NOMO-1 (cell line): Measurements from ENCODE around the gene CIROP.
"Not testable (repeated sequence)": the region's sequence is repeated elsewhere in the genome, so short reads cannot be mapped to it uniquely, and the experiment has no call there.

Experiments used
- DNase-seq, 2 experiments: peaks; one replicate each; lab custom pipeline; 2025; ENCODE audit not compliant: unreplicated experiment in 2 of 2; lab: John Stamatoyannopoulos, UW

The CIROP gene

DNA sequence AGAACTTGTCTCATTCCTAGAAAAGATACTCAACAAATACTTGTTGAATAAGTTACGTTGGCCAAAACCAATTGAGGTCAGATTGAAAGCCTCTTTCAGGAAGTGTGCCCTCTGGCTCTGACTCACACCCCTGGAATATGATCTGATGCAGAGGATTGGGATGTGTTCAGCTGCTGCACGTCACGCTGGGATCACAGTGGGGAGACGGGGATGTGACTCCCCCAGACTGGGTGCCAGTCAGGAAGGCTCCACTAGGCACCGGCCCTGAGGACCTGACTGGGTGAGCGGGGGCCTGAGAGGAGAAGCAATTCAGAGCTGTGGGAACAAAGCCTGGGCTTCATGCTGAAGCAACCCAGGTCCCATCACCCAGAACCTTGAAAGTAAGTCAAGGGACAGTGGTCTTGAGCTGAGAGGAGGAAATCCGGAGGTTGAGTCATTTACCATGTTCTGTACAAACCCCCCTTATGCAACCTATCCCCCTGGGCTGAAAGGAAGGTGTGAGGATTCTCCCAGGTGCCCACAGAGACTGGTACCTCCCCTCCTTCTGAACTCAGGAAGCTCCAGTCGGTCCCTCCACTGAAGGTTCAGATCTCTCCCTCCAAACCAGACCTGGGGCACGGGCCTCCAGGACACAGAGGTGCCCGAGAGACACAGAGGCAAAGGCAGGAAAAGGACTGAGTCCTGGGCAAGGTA, 10.4 kb upstream of the CIROP start:
- no peak for DNase-seq

DNA sequence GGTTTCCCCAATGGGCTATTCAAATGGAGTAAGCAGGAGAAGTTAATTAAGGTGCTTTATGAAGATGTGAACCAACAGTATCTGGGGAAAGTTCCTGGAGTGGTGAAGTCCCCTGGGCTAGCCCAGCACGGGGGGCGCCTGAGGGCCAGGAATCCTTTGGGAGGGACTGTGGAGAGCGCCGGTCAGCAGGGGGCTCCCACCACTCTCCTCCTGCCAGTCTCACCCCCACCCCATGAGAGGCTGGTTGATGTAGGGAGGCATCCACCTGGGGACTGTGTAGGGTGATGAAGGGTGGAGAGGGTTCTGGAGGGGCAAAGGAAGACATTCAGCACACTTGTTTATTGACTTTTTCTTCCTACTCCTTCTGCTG, 9.9 kb upstream of the CIROP start:
- DNase-seq, result no peak

DNA sequence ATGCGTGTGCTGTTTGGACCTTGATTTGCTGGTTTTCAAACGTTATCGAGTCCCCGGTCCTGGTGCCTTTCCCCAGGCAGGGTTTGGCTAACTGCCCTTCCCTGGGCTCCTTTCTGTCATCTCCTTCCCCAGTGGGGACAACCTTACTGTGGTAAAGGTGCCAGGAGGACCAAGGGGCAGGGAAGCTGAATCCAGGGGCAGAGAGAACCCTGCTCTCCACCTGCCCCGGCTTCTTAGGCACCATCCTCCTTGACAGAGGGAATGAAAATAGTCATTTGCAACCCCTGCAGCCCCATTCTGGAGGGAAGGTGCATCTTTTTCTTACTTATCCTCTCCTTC, 9.3 kb upstream of the CIROP start:
- no peak for DNase-seq

DNA sequence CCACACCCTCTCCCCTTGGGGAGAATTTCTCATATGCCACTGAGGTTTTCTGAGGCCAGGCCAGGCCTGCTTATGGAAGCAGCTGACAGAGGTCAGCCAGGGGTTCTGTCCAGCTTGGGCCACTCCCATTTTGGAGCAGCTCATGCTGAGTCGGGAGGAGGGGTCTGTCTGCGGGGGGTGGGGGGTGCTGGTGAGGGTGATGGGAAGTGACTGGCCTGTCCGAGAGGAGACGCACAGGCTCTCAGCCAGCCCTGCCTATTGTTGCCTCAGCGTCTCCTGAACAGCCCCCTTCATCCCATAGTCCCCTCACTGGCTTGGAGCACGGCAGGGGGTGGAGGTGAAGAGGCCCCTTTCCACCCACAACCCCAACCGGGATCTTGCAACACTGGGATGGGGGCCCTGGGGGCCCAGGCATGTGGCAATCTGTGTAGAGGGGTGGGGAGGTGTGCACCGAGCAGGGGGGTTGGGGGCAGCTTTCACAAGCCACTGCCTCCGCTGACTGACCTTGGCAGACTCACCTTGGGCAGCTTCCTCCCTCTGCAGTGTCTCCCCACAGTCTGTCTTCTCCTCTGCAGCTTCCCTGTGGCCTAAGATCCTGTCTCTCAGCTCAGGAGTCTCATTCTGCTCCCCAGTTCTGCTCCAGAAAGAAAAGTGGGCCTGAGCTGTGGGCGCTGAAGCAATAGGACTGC, 8.8 kb upstream of the CIROP start:
- DNase-seq, result peak; percentile 57 to 82

DNA sequence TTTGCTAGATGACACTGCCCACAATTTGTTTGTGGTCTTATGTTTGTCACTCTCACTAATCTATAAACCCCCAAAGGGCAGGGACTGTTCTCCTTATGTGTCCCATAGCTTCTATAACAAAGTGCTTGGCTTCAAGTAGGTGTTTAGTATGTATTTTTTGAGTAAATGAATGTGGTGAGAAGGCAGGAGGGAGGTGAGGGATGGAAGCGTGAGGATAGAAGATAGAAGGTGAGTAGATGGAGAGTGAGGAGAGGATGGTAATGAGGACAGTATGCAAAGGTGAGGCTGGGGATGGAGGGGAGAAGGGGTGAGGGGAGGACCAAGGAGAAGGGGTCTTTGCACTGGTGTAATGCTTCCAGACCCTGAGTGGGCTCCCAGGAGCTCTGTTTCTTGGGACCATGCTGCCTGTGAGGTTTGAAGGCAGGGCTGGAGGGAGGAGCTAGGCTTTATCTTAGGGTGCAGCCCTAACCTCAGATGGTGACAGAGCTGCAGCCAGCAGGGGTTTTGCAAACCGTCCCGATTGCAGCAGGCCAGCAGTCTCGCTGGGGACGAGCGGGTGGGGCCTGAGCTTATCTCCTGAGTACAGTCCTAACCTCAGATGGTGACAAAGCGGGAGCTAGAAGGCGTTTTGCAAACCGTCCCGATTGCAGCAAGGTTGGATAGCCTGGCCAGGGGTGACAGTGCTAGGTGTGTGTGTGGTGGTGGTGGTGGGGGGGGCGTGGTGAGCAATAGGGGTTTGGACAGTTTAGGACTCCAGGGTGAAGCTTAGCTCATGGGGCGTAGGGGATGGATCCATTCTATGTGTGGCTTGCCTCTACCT, 7.8 kb upstream of the CIROP start:
- peak; percentile 78 to 80 for DNase-seq

DNA sequence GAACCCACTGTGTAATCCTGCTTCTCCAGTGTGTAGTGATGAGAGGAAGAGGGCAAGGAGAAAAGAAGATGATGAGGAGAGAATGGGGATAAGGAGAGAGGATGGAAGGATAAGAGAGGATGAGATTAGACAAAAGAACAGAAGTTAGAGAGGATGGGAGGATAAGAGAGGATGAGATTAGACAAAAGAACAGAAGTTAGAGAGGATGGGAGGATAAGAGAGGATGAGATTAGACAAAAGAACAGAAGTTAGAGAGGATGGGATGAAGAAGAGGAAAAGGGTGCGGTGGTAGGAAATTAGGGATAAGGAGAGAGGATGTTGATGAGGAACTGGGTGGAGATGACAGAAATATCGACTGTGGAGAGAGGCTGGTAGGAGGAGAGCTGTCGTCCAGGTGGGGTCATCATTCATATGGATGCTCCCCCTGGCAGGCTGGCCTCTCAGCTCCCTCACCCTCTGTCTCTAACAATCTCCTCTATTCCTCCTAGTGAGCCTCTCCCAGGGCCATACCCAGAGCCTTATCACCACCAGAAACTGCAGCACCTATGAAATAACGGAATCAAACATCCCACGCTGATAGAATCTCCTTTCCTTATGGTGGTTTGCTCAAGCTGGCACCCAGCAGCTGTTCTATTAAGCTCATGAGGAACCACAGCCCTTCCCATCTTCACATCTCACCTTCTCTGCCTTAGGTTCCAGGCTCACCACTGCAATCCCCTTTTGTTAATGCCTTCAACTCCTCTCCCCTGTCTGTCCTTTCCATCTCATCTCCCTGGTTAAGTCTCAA, 6.0 kb upstream of the CIROP start:
- DNase-seq, result no peak

DNA sequence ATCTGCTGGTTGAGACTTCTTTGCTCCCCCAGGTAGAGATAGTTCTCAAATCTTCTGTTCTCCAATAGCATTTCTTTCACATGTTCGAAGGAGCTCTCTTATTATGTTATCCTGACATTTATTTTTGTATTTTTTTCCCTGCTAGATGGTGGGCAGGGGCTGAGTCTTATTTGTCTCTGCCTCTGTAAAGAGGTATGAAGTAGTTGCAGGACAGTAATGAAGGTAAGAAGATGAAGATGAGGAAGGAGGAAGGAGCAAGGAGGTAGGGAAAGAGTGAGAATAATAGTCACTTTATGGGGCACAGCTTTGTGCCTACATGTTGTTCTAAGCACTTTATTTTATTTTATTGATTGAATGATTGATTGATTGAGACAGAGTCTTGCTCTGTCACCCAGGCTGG, 5.0 kb upstream of the CIROP start:
- DNase-seq, result no peak

DNA sequence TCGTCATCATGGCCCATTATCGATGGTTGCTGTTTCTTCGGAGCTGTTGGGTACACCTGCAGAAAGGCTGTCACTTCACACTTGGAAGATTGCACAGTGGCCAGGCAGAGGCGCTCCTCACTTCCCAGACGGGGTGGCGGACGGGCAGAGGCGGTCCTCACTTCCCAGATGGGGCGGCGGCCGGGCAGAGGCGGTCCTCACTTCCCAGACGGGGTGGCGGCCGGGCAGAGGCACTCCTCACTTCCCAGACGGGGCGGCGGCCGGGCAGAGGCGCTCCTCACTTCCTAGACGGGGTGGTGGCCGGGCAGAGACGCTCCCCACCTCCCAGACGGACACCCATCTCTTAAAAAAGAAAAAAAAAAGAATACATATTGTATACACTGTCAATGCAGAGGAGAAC, 3.4 kb upstream of the CIROP start:
- DNase-seq, result not testable (repeated sequence)

DNA sequence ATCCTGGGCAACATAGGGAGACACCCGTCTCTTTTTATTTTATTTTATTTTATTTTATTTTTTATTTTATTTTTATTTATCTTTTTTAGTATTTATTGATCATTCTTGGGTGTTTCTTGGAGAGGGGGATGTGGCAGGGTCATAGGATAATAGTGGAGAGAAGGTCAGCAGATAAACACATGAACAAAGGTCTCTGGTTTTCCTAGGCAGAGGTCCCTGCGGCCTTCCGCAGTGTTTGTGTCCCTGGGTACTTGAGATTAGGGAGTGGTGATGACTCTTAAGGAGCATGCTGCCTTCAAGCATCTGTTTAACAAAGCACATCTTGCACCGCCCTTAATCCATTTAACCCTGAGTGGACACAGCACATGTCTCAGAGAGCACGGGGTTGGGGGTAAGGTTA, 2.8 kb upstream of the CIROP start:
- not testable (repeated sequence) for DNase-seq

DNA sequence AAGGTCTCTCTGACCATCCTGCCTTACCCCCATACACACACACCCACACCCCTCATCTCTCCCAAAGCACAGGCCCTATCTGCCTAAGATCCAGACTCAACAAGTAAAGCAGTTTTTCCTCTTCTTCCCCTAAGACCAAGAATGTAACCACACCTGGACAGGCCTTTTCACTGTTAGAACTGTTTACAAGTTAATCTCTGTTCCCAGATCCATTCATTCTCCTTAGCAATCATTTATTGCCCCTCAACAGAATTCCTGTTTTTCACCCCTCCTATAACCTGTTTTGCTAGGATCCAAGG, 1.9 kb upstream of the CIROP start:
- DNase-seq, result no peak

DNA sequence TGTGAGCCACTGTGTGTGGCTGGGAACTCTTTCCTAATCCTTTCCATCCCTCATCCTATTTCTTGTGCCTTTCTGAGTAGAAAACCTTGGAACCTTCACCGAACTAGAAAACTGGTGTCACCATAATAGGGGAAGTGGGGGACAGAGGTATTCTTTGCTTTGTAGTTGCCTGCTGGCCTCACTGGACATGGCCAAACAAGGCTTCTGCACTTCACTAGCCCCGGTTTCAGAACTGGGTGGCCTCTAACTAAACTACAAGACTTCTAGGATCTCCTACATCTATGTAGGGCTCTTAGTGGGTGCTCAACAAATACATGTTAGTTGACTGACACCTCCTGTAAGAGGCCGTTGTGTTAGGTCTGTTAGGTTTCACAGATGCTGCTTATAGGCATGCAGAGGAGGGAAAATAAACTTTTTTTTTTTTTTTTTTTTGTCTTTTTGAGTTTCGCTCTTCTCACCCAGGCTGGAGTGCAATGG, 597 bp upstream of the CIROP start:
- DNase-seq, result no peak

DNA sequence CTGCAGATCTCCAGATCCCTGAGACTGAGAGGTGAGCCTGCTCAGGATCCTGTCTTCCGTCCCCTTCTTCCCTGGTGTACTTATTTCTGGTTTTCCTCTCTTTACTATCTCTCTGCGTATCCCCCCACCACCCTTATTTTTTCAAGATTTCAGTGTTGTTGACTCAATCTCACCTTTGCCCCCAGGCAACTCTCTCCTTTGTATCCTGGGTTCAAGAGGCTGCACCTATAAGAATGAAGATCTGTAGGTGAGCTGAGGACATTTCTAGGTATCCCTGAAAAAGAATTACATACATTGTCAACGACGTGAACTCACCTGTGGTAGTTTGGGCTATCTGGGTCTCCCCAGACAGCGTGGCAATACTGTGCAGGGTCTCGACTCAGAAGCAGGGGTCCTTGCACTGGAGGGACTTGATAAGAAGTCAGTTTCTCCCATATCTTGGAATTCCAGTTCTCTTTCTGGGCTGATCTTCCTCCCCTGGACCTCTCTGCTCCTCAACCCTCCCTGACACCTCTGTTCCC, 659 bp downstream of the CIROP start:
- no peak for DNase-seq

DNA sequence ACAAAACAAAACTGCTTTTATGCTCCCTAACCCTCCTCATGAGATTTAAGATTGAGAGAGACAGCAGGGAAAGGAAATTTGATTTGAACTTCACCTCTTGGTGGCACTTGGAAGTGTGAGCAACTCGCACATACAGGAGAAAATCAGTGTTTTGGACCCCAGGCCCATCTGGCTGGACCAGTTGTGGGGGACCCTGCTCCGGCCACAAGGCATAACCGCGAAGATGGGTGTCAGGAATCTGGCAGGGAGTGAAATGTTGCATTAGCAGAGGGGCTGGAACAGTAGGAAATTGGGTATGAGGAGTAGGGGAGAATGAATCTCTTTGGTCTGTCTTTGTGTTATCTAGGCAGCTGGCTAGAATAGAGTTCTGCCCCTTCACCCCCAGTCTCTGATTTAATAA, 1.2 kb downstream of the CIROP start:
- DNase-seq, result no peak

DNA sequence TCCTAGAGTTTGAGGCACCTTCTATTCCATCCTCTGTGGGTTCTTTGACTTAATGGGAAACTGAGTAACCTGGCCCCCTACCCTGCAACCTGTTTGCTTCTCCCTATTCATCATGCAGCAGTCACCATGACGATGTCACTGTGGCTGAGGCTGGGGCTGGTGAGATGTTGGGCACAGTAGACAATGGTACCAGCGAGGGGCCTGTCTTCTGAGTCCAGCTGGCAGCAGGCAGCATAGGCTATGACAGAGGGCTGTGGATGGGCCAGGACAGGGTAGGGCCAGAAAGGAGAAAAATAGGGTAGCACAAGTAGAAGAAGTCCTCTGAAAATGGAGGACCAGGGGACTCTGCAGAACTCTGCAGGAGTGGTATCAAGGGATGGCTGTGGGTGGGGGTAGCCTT, 2.0 kb downstream of the CIROP start:
- no peak for DNase-seq

DNA sequence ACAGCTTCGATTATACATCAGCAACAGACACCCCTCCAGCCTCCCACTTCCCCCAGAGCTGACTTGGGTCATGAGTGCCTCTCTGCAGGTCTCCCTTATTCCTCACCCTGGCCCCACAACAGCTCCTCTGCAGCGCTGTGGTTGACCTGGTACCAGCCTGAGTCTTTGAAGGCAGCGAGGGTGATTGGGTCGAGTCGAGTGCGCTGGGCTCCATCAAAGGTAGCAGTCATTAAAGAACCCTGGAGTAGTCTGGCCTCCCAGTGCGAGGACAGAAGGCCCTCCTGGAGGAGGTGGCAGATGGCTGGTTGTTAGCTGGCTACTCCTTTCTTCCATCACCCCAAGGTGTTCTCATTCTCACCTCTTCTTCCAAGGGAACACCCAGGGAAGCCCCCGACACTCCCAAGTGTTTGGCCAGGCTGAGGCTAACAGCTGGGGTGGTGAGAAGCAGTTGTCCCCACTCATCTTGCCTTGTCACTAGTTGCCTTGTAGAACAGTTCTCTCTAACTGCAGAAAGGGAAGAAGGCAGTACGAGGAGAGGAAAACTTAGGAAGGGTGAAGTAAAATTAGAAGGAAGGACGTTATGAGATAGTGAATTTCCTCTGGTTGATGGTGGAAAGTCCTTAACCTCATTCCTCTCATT, 2.7 kb downstream of the CIROP start:
- no peak for DNase-seq

DNA sequence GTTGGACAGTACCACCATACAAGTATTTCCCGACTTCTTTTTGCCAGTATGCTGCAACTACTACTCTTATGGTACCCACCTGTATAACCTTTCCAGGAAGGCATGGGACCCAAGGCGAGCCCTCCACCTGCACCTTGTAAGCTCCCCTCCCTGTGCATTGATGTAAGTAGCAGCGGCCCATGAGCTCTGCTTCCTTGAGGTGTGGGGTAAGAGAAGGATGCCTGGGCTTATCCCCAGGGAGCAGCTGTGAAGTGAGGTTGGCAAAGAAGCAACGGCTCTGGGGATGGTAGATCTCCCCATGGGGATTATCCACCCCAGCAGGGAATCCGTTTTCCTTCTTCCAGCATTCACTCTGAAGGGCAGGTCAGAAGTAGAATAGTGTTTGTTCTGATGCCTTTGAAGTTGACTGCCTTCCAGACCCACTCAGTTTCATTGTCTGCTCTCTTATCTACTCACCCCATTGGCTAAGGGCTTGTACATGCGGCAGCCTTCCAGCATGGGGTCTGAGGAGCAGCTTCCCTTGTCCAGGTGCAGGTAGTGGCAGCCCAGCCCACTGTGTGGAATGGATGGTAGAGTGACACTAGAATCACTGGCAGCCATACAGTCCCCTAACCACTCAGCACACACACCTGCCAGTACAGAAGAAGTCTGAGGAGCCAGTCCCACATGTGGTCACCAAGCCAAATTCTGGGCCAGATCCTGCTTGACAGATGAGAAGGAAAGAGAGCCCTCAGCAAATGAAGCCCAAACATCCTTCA, 3.4 kb downstream of the CIROP start:
- DNase-seq, result no peak

DNA sequence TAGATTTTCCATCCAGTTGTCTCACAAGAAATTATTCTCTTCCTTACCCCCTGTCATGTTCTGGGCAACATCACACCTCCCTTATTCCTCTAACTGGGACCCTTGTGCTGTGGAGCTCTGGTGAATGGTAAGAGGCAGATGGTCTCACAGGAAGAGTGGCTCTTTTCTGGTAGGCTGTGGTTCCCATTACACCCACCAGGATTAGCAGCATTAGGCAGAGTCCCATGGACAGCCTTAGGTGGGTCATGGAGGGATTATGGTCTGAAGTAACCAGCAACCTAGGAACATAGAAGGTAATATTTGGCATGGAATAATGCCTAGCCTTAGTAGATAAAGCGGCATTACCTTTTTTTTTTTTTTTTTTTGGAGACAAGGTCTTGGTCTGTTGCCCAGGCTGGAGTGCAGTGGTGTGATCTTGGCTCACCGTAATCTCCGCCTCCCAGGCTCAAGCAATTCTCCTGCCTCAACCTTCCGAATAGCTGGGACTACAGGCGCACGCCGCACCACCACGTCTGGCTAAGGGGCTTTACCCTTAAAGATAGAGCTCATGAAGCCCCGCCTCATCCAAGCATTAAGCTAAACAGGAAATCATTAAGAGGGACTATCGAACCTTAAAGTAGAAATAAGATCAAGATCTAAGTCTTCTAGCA, 5.5 kb downstream of the CIROP start:
- no peak for DNase-seq

DNA sequence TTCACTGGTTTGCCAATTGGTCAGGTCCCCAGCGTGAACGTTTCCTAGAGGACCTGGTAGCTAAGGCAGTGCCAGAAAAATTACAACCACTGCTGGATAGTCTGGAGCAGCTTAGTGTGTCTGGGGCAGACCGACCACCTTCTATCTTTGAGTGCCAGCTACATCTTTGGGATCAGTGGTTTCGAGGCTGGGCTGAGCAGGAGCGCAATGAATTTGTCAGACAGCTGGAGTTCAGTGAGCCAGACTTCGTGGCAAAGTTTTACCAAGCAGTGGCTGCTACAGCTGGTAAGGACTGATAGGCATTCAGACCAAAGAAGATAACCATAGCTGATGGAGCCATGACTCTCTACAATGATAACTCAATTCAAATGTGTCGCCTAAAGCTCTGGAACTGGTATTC, 7.0 kb downstream of the CIROP start:
- DNase-seq, result no peak
